Measurements from ENCODE around the gene CARD11. TPM values are rescaled to one million over a fixed set of nuclear protein-coding genes. Genes with fewer than 3 reads are reported as not detected.

Gene CARD11
- total and polyA plus RNA-seq, 2 of the 13 experiments (the other 11 are each of a cell fraction or from before 2014, with no cell fraction given), result 0.04 TPM; not detected in 1

- no peak overlapping the region for H3K9ac ChIP-seq (ENCODE audit: insufficient read depth, low read depth, low read length)
- H3K4me1 ChIP-seq (ENCODE audit: insufficient read depth, low read length), result no peaks in the 10 kb centered on the region
- in situ Hi-C loops (cut with HindIII; ENCODE audit: extremely low pct_ligation_motif_present, low pct_unique_long_range_greater_than_20kb), result no loop called here
- no peak overlapping the region for H2AFZ ChIP-seq (ENCODE audit: low read length)
- BruUV-seq (replicated peaks), result no TSS peak
- 46% methylated on average over 8 of the region's 12 CpGs for WGBS (ENCODE audit: low lambda C conversion rate)
- H3K4me2 ChIP-seq (ENCODE audit: low read depth, low read length), result no peak overlapping the region
- intact Hi-C loops (cut with micrococcal nuclease; ENCODE audit: unreplicated experiment), result no loop called here
- ChIA-PET POLR2A (no interaction called here), CTCF (ENCODE audit: low intra/inter-chr PET ratio, low total read pairs) (no interaction called here)
- ATAC-seq, result no peak
- no peak overlapping the region for H3K4me3 ChIP-seq (replicated peaks in 1 of 3; ENCODE audit: insufficient read depth in 1 of 3, low read depth in 2 of 3, low read length in 3 of 3)
- no peak for DNase-seq (ENCODE audit: low spot score)
- H3K9me3 ChIP-seq (ENCODE audit: low read length), result no peaks in the 10 kb centered on the region
- H3K36me3 ChIP-seq (replicated peaks in 1 of 2; ENCODE audit: control insufficient read depth in 1 of 2, insufficient read depth in 2 of 2, low read length in 2 of 2), result no peaks in the 10 kb centered on the region
- no peak for FAIRE-seq
- H3K27ac ChIP-seq (ENCODE audit: extremely low read length, insufficient read depth, low read length), result no peak overlapping the region
- no peaks in the 10 kb centered on the region; a peak in 1 of 5 replicates for H3K27me3 ChIP-seq (ENCODE audit: control insufficient read depth in 1 of 2, insufficient read depth in 2 of 2, low read length in 2 of 2)
- H4K20me1 ChIP-seq (ENCODE audit: insufficient read depth, low read length), result no peaks in the 10 kb centered on the region
- no peaks in the 10 kb centered on the region for H3K79me2 ChIP-seq (ENCODE audit: insufficient read depth, low read length)
- TF ChIP-seq KMT2A (CRISPR knock-in tag; IDR thresholded peaks at IDR 0.05), result no peak
- TF ChIP-seq ONECUT2 (CRISPR knock-in tag; IDR thresholded peaks at IDR 0.05), result no peak
- TF ChIP-seq RBAK (CRISPR knock-in tag; IDR thresholded peaks at IDR 0.05), result no peak
- TF ChIP-seq ARNT2 (CRISPR knock-in tag; IDR thresholded peaks at IDR 0.05; ENCODE audit: low read depth), result no peak
- TF ChIP-seq AHR (CRISPR knock-in tag; IDR thresholded peaks at IDR 0.05), result no peak
- TF ChIP-seq ZNF383 (CRISPR knock-in tag; IDR thresholded peaks at IDR 0.05; ENCODE audit: borderline replicate concordance), result no peak
- no peak for TF ChIP-seq TP53 (CRISPR knock-in tag; conservative IDR thresholded peaks at IDR 0.05)
- TF ChIP-seq HNRNPH1 (optimal IDR thresholded peaks at IDR 0.05; ENCODE audit: low read depth, low read length), result no peak
- TF ChIP-seq ZBTB46 (CRISPR knock-in tag; IDR thresholded peaks at IDR 0.05; ENCODE audit: borderline replicate concordance), result no peak
- no peak for TF ChIP-seq ZNF318 (CRISPR knock-in tag; IDR thresholded peaks at IDR 0.05)
- no peak for TF ChIP-seq ZNF644 (CRISPR knock-in tag; IDR thresholded peaks at IDR 0.05; ENCODE audit: low read depth)
- TF ChIP-seq ZBTB7B (CRISPR knock-in tag; IDR thresholded peaks at IDR 0.05), result no peak
- TF ChIP-seq ZNF775 (CRISPR knock-in tag; IDR thresholded peaks at IDR 0.05; ENCODE audit: borderline replicate concordance), result no peak
Observed at GRCh38 chr7:2947058-2947780, 96.4 kb downstream of the CARD11 start.
